WTC11 (cell line): Measurements from ENCODE around the gene ZDHHC14. TPM values are rescaled to one million over a fixed set of nuclear protein-coding genes. Genes with fewer than 3 reads are reported as not detected.

Experiments
- ATAC-seq: fragments of 200-7000 bp; cut with Tn5 transposase; 2 replicates; pipeline ENCODE4 v1.10.0; 2021; ENCODE audit warnings: mild to moderate bottlenecking, moderate library complexity
- CTCF ChIA-PET: fragments of 300-600 bp; sonication (Branson Sonifier 250); formaldehyde crosslinking; loops from one replicate; lab custom pipeline; 2021; ENCODE audit warnings: antibody characterized with exemption; lab: Charles Lee
- POLR2A ChIA-PET: fragments of 350-600 bp; sonication (Branson Sonifier 250); formaldehyde crosslinking; loops from one replicate; lab custom pipeline; 2021; ENCODE audit warnings: antibody characterized with exemption; lab: Charles Lee
- DNase-seq: peaks from one replicate; pipeline ENCODE4 v3.0.0; 2021; ENCODE audit warnings: low spot score
- H3K27ac Mint-ChIP-seq: 2 replicates; pipeline ENCODE4 v1.8.0; 2021; ENCODE audit warnings: mixed read lengths
- H3K27me3 Mint-ChIP-seq: 2 replicates; pipeline ENCODE4 v1.8.0; 2021; ENCODE audit warnings: low read depth, mild to moderate bottlenecking, moderate library complexity, mixed read lengths
- H3K36me3 Mint-ChIP-seq: 2 replicates; pipeline ENCODE4 v1.8.0; 2021; ENCODE audit warnings: mixed read lengths
- H3K4me1 Mint-ChIP-seq: 2 replicates; pipeline ENCODE4 v1.8.0; 2022; ENCODE audit warnings: mixed read lengths
- H3K4me3 Mint-ChIP-seq: 2 replicates; pipeline ENCODE4 v1.8.0; 2021; ENCODE audit warnings: mild to moderate bottlenecking, moderate library complexity, mixed read lengths
- H3K9me3 Mint-ChIP-seq: 2 replicates; pipeline ENCODE4 v1.8.0; 2021; ENCODE audit warnings: mixed read lengths
- CBFB ChIP-seq: sonication (generic); formaldehyde crosslinking; IDR thresholded peaks from 2 replicates; pipeline ENCODE4 v1.8.1; 2022; ENCODE audit warnings: mild to moderate bottlenecking, low read depth, missing genetic modification reagents
- CTCF ChIP-seq: fragments of 200-600 bp; IDR thresholded peaks from 2 replicates; pipeline ENCODE4 v1.8.0; 2022; ENCODE audit warnings: antibody characterized with exemption
- ELF4 ChIP-seq: sonication (generic); formaldehyde crosslinking; IDR thresholded peaks from 2 replicates; pipeline ENCODE4 v1.8.1; 2022; ENCODE audit warnings: low read depth, mild to moderate bottlenecking, moderate library complexity, missing genetic modification reagents
- FOXJ3 ChIP-seq: sonication (generic); formaldehyde crosslinking; IDR thresholded peaks from 2 replicates; pipeline ENCODE4 v1.9.0; 2021; ENCODE audit warnings: missing genetic modification reagents, mild to moderate bottlenecking, borderline replicate concordance
- FOXK1 ChIP-seq: sonication (generic); formaldehyde crosslinking; IDR thresholded peaks from 2 replicates; pipeline ENCODE4 v1.8.0; 2022; ENCODE audit warnings: mild to moderate bottlenecking, moderate library complexity, missing genetic modification reagents
- FOXP4 ChIP-seq: sonication (generic); formaldehyde crosslinking; IDR thresholded peaks from 2 replicates; pipeline ENCODE4 v1.8.0; 2022; ENCODE audit warnings: mild to moderate bottlenecking, missing genetic modification reagents
- GABPB1 ChIP-seq: sonication (generic); formaldehyde crosslinking; IDR thresholded peaks from 2 replicates; pipeline ENCODE4 v1.8.1; 2023; ENCODE audit warnings: mild to moderate bottlenecking, missing genetic modification reagents
- JUN ChIP-seq: sonication (generic); formaldehyde crosslinking; IDR thresholded peaks from 2 replicates; pipeline ENCODE4 v1.8.0; 2023; ENCODE audit warnings: mild to moderate bottlenecking, missing genetic modification reagents
- MYBL2 ChIP-seq: sonication (generic); formaldehyde crosslinking; IDR thresholded peaks from 2 replicates; pipeline ENCODE4 v1.8.1; 2023; ENCODE audit warnings: mild to moderate bottlenecking, moderate library complexity, missing genetic modification reagents
- NFYB ChIP-seq: sonication (generic); formaldehyde crosslinking; conservative IDR thresholded peaks from 2 replicates; pipeline ENCODE4 v1.8.0; 2022; ENCODE audit warnings: low read depth, missing genetic modification reagents
- NR3C1 ChIP-seq: sonication (generic); formaldehyde crosslinking; conservative IDR thresholded peaks from 2 replicates; pipeline ENCODE4 v1.8.1; 2023; ENCODE audit warnings: low read depth, mild to moderate bottlenecking, missing genetic modification reagents
- SMAD3 ChIP-seq: sonication (generic); formaldehyde crosslinking; IDR thresholded peaks from 2 replicates; pipeline ENCODE4 v1.8.0; 2022; ENCODE audit warnings: missing genetic modification reagents, mild to moderate bottlenecking, borderline replicate concordance
- SOX15 ChIP-seq: fragments of 250-450 bp; sonication (Bioruptor Pico); IDR thresholded peaks from 2 replicates; pipeline ENCODE4 v1.9.0; 2021; ENCODE audit warnings: mild to moderate bottlenecking
- TEAD1 ChIP-seq: sonication (generic); formaldehyde crosslinking; IDR thresholded peaks from 2 replicates; pipeline ENCODE4 v1.8.0; 2022; ENCODE audit warnings: mild to moderate bottlenecking, missing genetic modification reagents
- USF2 ChIP-seq: sonication (generic); formaldehyde crosslinking; IDR thresholded peaks from 2 replicates; pipeline ENCODE4 v1.8.1; 2023; ENCODE audit warnings: mild to moderate bottlenecking, missing genetic modification reagents, moderate library complexity
- ZBTB43 ChIP-seq: sonication (generic); formaldehyde crosslinking; IDR thresholded peaks from 2 replicates; pipeline ENCODE4 v1.8.1; 2023; ENCODE audit warnings: mild to moderate bottlenecking, missing genetic modification reagents
- ZNF121 ChIP-seq: sonication (generic); formaldehyde crosslinking; IDR thresholded peaks from 2 replicates; pipeline ENCODE4 v1.8.0; 2023; ENCODE audit warnings: missing genetic modification reagents
- ZNF219 ChIP-seq: sonication (generic); formaldehyde crosslinking; IDR thresholded peaks from 2 replicates; pipeline ENCODE4 v1.8.0; 2023; ENCODE audit warnings: missing genetic modification reagents, mild to moderate bottlenecking, borderline replicate concordance
- ZNF263 ChIP-seq: sonication (generic); formaldehyde crosslinking; IDR thresholded peaks from 2 replicates; pipeline ENCODE4 v1.8.1; 2022; ENCODE audit warnings: low read depth, mild to moderate bottlenecking, moderate library complexity, missing genetic modification reagents
- ZNF317 ChIP-seq: sonication (generic); formaldehyde crosslinking; IDR thresholded peaks from 2 replicates; pipeline ENCODE4 v1.8.1; 2023; ENCODE audit warnings: low read depth, mild to moderate bottlenecking, moderate library complexity, missing genetic modification reagents, borderline replicate concordance
- total RNA-seq: library from RNA; stranded (reverse); gene quantifications from 3 replicates; pipeline ENCODE4 v1.2.3, GENCODE V29; 2021
- TF ChIP-seq, protein P1 (sequence below): sonication (generic); formaldehyde crosslinking; IDR thresholded peaks from 2 replicates; pipeline ENCODE4 v1.8.0; 2022; ENCODE audit warnings: mild to moderate bottlenecking, missing genetic modification reagents
- TF ChIP-seq, protein P2 (sequence below): sonication (generic); formaldehyde crosslinking; IDR thresholded peaks from 2 replicates; pipeline ENCODE4 v1.8.1; 2023; ENCODE audit warnings: mild to moderate bottlenecking, moderate library complexity, missing genetic modification reagents

Gene ZDHHC14
- total RNA-seq, 1 experiment from 2014 or later, result 6.6 TPM

DNA sequence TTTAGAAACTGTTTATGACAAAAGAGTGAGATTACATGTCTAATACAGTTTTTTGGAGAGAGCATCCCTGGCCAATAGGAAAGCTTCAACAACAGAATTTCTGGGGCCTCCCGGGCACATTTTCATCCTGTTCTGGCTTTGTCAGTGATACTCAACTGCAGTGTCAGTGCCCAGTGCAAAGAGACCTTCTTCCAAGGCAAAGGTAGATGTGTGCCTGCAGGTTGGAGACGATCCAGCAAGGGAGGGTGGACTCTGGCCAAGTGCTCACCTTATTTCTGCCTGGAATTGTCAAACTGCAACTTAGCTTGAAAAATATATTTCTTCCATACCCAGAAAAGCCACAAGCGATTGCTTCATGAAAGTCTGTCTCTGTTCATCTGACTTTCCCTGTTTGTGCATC is 230.4 kb downstream of the ZDHHC14 start:
- ChIA-PET CTCF (no interaction called here), POLR2A (no interaction called here)
- H3K9me3 Mint-ChIP-seq, result no peaks in the 10 kb centered on the region
- peaks cover 8% of the 10 kb centered on the region for H3K27me3 Mint-ChIP-seq
- DNase-seq (no peak), ATAC-seq (no peak)
- peaks cover 47% of the 10 kb centered on the region for H3K4me1 Mint-ChIP-seq
- H3K4me3 Mint-ChIP-seq, result no peak overlapping the region
- TF ChIP-seq SOX15 (no peak), FOXP4 (CRISPR knock-in tag) (no peak), FOXJ3 (CRISPR knock-in tag) (no peak), SMAD3 (no peak), NFYB (CRISPR knock-in tag) (no peak), ZNF263 (CRISPR knock-in tag) (no peak), CTCF (no peak), ZBTB43 (CRISPR knock-in tag) (no peak), FOXK1 (CRISPR knock-in tag) (no peak)
- H3K27ac Mint-ChIP-seq, result no peak overlapping the region
- peaks cover 6% of the 10 kb centered on the region for H3K36me3 Mint-ChIP-seq

DNA sequence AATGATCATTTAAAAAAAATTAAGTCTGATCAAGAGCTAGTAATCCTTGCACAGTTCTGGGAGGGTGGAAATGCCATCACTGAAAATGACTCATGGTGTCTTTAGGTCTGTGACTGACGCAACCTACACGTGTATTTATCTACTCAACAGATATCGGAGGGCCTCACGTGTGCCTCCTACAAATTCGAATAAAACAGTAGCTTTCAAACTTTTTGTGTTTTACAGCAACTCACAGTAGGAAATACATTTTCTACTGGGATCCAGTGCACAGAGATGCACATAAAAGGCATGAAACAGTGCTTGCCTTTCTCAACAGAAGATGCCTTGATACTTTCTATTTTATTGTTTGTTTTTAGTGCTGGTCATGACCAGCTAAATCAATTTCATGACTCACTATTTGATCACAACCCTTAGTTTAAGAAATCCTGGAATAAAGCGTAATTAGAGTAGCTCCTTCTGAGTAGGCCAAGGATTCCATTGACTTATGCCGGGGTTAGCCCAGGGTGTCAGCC is 232.1 kb downstream of the ZDHHC14 start:
- DNase-seq, result no peak
- POLR2A ChIA-PET, result no interaction called here
- Mint-ChIP-seq H3K9me3 (no peaks in the 10 kb centered on the region), H3K4me1 (peaks cover 30% of the 10 kb centered on the region), H3K36me3 (peaks cover 6% of the 10 kb centered on the region), H3K27ac (no peak overlapping the region), H3K4me3 (no peak overlapping the region), H3K27me3 (peaks cover 8% of the 10 kb centered on the region)
- no peak for ATAC-seq
- CTCF ChIA-PET, result interaction anchor here (0.6 to 1.4 kb wide), 2 partner anchors 48 to 278 kb away, joined by 3 to 4 read pairs; no protein-coding TSS in a partner anchor
- no peak for TF ChIP-seq CBFB
- TF ChIP-seq GABPB1 (CRISPR knock-in tag), result peak; percentile 89

DNA sequence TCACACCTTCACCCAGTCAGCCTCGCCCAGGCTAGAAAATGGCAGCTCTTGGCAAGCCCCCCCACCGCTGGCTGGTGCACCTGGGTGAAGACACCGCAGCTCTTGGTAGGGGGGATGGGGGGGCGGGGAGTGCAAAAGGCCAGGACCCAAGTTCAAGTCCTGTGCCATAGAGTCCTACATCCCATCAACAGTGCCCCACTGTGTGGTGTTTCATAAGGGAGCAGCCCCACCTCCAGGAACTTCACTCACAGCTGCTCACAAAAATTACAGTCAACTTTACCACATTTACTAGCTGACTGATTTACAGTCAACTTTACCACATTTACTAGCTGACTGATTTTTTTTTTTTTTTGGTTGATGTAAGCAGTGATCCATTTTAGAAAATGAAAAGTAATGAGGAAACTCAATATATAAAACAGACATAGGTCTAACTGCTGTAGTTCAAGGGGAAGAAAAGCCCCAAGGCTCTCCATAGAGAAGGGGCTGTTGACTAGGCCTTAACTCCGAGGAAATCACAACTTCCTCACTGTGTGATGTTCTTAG is 233.1 kb downstream of the ZDHHC14 start:
- Mint-ChIP-seq H3K36me3 (peaks cover 3% of the 10 kb centered on the region; the same call in 1 of the 2 replicates), H3K27me3 (peaks cover 3% of the 10 kb centered on the region), H3K4me3 (no peak overlapping the region), H3K9me3 (no peaks in the 10 kb centered on the region), H3K27ac (no peak overlapping the region), H3K4me1 (peaks cover 25% of the 10 kb centered on the region)
- CTCF ChIA-PET, result interaction anchor here (0.6 to 2.5 kb wide), 4 partner anchors 10 to 299 kb away, joined by 3 to 16 read pairs (median 8); no protein-coding TSS in a partner anchor
- ATAC-seq (no peak), DNase-seq (no peak)
- POLR2A ChIA-PET, result no interaction called here
- TF ChIP-seq JUN (CRISPR knock-in tag), result no peak
- TF ChIP-seq, protein P1, sequence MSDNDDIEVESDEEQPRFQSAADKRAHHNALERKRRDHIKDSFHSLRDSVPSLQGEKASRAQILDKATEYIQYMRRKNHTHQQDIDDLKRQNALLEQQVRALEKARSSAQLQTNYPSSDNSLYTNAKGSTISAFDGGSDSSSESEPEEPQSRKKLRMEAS (CRISPR knock-in tag), result no peak
- no peak for TF ChIP-seq ZNF317
- TF ChIP-seq USF2 (CRISPR knock-in tag), result no peak
- TF ChIP-seq SMAD3, result no peak
- TF ChIP-seq TEAD1, result no peak
- TF ChIP-seq NR3C1, result no peak
- no peak for TF ChIP-seq ZNF121
- TF ChIP-seq, protein P2, sequence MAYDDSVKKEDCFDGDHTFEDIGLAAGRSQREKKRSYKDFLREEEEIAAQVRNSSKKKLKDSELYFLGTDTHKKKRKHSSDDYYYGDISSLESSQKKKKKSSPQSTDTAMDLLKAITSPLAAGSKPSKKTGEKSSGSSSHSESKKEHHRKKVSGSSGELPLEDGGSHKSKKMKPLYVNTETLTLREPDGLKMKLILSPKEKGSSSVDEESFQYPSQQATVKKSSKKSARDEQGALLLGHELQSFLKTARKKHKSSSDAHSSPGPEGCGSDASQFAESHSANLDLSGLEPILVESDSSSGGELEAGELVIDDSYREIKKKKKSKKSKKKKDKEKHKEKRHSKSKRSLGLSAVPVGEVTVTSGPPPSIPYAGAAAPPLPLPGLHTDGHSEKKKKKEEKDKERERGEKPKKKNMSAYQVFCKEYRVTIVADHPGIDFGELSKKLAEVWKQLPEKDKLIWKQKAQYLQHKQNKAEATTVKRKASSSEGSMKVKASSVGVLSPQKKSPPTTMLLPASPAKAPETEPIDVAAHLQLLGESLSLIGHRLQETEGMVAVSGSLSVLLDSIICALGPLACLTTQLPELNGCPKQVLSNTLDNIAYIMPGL (CRISPR knock-in tag), result no peak
- no peak for TF ChIP-seq ELF4 (CRISPR knock-in tag)
- TF ChIP-seq GABPB1 (CRISPR knock-in tag), result no peak
- TF ChIP-seq MYBL2 (CRISPR knock-in tag), result no peak
- TF ChIP-seq ZNF219 (CRISPR knock-in tag), result no peak
